GM18951 (cell line): Measurements from ENCODE around the gene ZNF770.
A peak's percentile ranks its signal among the peaks of the same experiment; 100 is the strongest.
"Not testable (repeated sequence)": the region's sequence is repeated elsewhere in the genome, so short reads cannot be mapped to it uniquely, and the experiment has no call there.

Experiments
- POLR2A ChIP-seq: IDR thresholded peaks from 4 replicates; pipeline ENCODE4 v1.6.1; 2011; ENCODE audit warnings: mild to moderate bottlenecking; ENCODE audit not compliant: insufficient read length, insufficient read depth; ENCODE audit errors: extremely low read depth
- in situ Hi-C: fragments of 300-500 bp; cut with MboI; formaldehyde crosslinking; loops from one replicate; pipeline ENCODE4 v1.12.0; 2022; ENCODE audit warnings: low sequenced_read_pairs, mixed read lengths, inconsistent platforms; ENCODE audit not compliant: unreplicated experiment

ZNF770 gene

GRCh38 chr15:34993877-34994276 lies 5.8 kb upstream of the ZNF770 start:
- no peak for TF ChIP-seq POLR2A
- in situ Hi-C loops: no loop called here

GRCh38 chr15:34993412-34993811 lies 5.3 kb upstream of the ZNF770 start:
- TF ChIP-seq POLR2A: no peak
- in situ Hi-C loops: no loop called here

GRCh38 chr15:34987609-34988026 lies 469 bp downstream of the ZNF770 start:
- no peak for TF ChIP-seq POLR2A
- in situ Hi-C loops: no loop called here

- in situ Hi-C loops: no loop called here
- TF ChIP-seq POLR2A: no peak
Observed at GRCh38 chr15:34986771-34987480, 1.2 kb downstream of the ZNF770 start.

GRCh38 chr15:34986326-34986725 lies 1.8 kb downstream of the ZNF770 start:
- in situ Hi-C loops: no loop called here
- no peak for TF ChIP-seq POLR2A

- in situ Hi-C loops: no loop called here
- no peak for TF ChIP-seq POLR2A
Observed at GRCh38 chr15:34984889-34985630, 3.0 kb downstream of the ZNF770 start.

- in situ Hi-C loops: no loop called here
- no peak for TF ChIP-seq POLR2A
Observed at GRCh38 chr15:34976743-34977142, 11.3 kb downstream of the ZNF770 start.

GRCh38 chr15:34976073-34976472 lies 12.0 kb downstream of the ZNF770 start:
- no peak for TF ChIP-seq POLR2A
- in situ Hi-C loops: no loop called here

GRCh38 chr15:34973512-34973911 lies 14.6 kb downstream of the ZNF770 start:
- TF ChIP-seq POLR2A: no peak

GRCh38 chr15:34970098-34970643 lies 17.9 kb downstream of the ZNF770 start:
- in situ Hi-C loops: not testable (repeated sequence)

More at GRCh38 chr15:34973512-34973911, 14.6 kb downstream of the ZNF770 start:
- in situ Hi-C loops: no loop called here

- in situ Hi-C loops: no loop called here
- peak; percentile 90 for TF ChIP-seq POLR2A
Observed at GRCh38 chr15:34969340-34970097, 18.6 kb downstream of the ZNF770 start, which contains the start of gene AQR. Gene AQR (minus strand): TSS chr15:34969742. CDS start chr15:34969613, 129 bp downstream.

GRCh38 chr15:34964277-34964676 lies 23.8 kb downstream of the ZNF770 start:
- in situ Hi-C loops: no loop called here
- no peak for TF ChIP-seq POLR2A

GRCh38 chr15:34953851-34954250 lies 34.2 kb downstream of the ZNF770 start:
- in situ Hi-C loops: no loop called here
- no peak for TF ChIP-seq POLR2A
